ENCODE data around the gene ZBTB44.

ZBTB44 gene

GRCh38 chr11:130208241-130209127 is 106.2 kb downstream of the ZBTB44 start:
- peaks cover 22% of the 10 kb centered on the region for H3K27me3 ChIP-seq
- no peak overlapping the region for H3K4me3 ChIP-seq (ENCODE audit: low read depth, low read length)
- no peaks in the 10 kb centered on the region for H3K36me3 ChIP-seq
- no peaks in the 10 kb centered on the region for H3K4me1 ChIP-seq
- DNase-seq, result no peak
- no peak for TF ChIP-seq CTCF (IDR thresholded peaks at IDR 0.05; ENCODE audit: low read depth, low read length)
- H3K9me3 ChIP-seq, result no peaks in the 10 kb centered on the region; the same call in 1 of the 2 replicates

- TF ChIP-seq CTCF (IDR thresholded peaks at IDR 0.05; ENCODE audit: low read depth, low read length), result no peak
- H3K9me3 ChIP-seq, result no peaks in the 10 kb centered on the region; the same call in 1 of the 2 replicates
- no peaks in the 10 kb centered on the region for H3K4me1 ChIP-seq
- H3K27me3 ChIP-seq, result peaks cover 12% of the 10 kb centered on the region
- no peak for DNase-seq
- no peak overlapping the region for H3K4me3 ChIP-seq (ENCODE audit: low read depth, low read length)
- no peaks in the 10 kb centered on the region for H3K36me3 ChIP-seq
Observed at GRCh38 chr11:130206141-130206540, 108.6 kb downstream of the ZBTB44 start.

GRCh38 chr11:130204703-130205095 is 110.0 kb downstream of the ZBTB44 start:
- Histone ChIP-seq H3K36me3 (no peaks in the 10 kb centered on the region), H3K4me1 (no peaks in the 10 kb centered on the region), H3K27me3 (peaks cover 9% of the 10 kb centered on the region), H3K4me3 (ENCODE audit: low read depth, low read length) (no peak overlapping the region), H3K9me3 (no peaks in the 10 kb centered on the region; the same call in 1 of the 2 replicates)
- DNase-seq, result no peak
- no peak for TF ChIP-seq CTCF (IDR thresholded peaks at IDR 0.05; ENCODE audit: low read depth, low read length)

- DNase-seq, result no peak
- TF ChIP-seq CTCF (IDR thresholded peaks at IDR 0.05; ENCODE audit: low read depth, low read length), result no peak
- H3K9me3 ChIP-seq, result no peaks in the 10 kb centered on the region; the same call in 1 of the 2 replicates
- no peaks in the 10 kb centered on the region for H3K4me1 ChIP-seq
- H3K4me3 ChIP-seq (ENCODE audit: low read depth, low read length), result no peak overlapping the region
- no peaks in the 10 kb centered on the region for H3K36me3 ChIP-seq
- peaks cover 2% of the 10 kb centered on the region; the same call in 1 of the 2 replicates for H3K27me3 ChIP-seq
Observed at GRCh38 chr11:130203766-130204702, 110.7 kb downstream of the ZBTB44 start.

- Histone ChIP-seq H3K9me3 (no peaks in the 10 kb centered on the region; the same call in 1 of the 2 replicates), H3K36me3 (no peaks in the 10 kb centered on the region), H3K4me3 (ENCODE audit: low read depth, low read length) (no peak overlapping the region), H3K27me3 (no peaks in the 10 kb centered on the region), H3K4me1 (no peaks in the 10 kb centered on the region)
- TF ChIP-seq CTCF (IDR thresholded peaks at IDR 0.05; ENCODE audit: low read depth, low read length), result no peak
- no peak for DNase-seq
Observed at GRCh38 chr11:130202818-130203689, 111.7 kb downstream of the ZBTB44 start.

Measured in BE2C (cell line).